D721Med (cell line): ENCODE data around the gene CREG1.

ENCODE experiments used
- DNase-seq: peaks from one replicate; pipeline ENCODE4 v3.0.0; 2011; ENCODE audit warnings: low spot score; ENCODE audit not compliant: insufficient read length
- FAIRE-seq: peaks from 2 replicates; lab custom pipeline; 2011; peaks lifted over from hg19 to GRCh38; lab: Jason Lieb, UNC
- TF ChIP-seq, protein P1 (sequence below): IDR thresholded peaks from 2 replicates; pipeline ENCODE4 v1.5.1; 2012; ENCODE audit warnings: mild to moderate bottlenecking, control low read depth; ENCODE audit not compliant: insufficient read depth; ENCODE audit errors: missing control alignments

The CREG1 gene

DNA sequence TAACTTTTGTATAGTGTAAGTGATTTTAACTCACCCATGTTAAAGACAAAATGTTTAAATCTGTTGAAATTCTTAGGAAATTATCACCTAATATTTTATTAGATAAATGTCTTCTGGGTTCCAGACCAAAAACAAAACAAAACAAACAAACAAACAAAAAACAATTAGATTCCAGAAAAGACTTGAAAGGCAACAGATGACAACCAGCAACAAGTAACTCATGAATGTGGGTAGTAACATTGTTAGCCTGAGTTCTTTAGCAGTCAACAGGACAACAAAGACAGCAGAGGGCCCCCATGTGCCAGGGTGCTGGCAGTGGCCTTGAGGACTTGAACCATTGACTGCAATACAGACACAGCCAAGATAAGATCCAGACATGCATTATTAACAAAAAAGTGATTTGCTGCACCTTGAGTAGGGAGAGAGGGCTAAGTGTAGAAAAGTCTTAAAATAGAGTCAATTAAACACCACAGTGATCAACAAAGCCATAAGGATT, 32.8 kb downstream of the CREG1 start:
- FAIRE-seq (no peak), DNase-seq (no peak)
- TF ChIP-seq, protein P1, sequence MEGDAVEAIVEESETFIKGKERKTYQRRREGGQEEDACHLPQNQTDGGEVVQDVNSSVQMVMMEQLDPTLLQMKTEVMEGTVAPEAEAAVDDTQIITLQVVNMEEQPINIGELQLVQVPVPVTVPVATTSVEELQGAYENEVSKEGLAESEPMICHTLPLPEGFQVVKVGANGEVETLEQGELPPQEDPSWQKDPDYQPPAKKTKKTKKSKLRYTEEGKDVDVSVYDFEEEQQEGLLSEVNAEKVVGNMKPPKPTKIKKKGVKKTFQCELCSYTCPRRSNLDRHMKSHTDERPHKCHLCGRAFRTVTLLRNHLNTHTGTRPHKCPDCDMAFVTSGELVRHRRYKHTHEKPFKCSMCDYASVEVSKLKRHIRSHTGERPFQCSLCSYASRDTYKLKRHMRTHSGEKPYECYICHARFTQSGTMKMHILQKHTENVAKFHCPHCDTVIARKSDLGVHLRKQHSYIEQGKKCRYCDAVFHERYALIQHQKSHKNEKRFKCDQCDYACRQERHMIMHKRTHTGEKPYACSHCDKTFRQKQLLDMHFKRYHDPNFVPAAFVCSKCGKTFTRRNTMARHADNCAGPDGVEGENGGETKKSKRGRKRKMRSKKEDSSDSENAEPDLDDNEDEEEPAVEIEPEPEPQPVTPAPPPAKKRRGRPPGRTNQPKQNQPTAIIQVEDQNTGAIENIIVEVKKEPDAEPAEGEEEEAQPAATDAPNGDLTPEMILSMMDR, result no peak

DNA sequence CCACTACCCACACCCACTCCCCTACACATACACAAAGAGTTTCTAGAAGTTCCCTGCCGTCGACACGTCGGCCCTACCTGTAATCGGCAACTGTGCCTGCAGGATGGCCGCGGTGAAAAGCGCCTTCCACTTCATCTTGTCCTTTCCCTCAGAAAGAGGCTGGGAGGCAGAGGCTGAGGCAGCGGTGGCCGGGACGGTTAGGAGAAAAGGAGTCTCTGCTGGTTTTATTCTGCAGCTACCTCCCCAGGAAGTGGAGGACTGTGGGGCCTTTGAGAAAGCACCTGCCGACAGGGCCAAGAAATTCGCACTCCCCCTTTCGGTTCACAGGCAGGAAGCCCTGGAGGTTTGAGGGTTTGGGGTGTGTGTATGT, 35.2 kb downstream of the CREG1 start, which contains the start of gene CD247:
TSS of gene CD247 (minus strand) at position 199 of the 370 bp plus-strand sequence. CDS start at position 135, 64 bp downstream.
- DNase-seq (no peak), FAIRE-seq (no peak)
- TF ChIP-seq, protein P1, result no peak

DNA sequence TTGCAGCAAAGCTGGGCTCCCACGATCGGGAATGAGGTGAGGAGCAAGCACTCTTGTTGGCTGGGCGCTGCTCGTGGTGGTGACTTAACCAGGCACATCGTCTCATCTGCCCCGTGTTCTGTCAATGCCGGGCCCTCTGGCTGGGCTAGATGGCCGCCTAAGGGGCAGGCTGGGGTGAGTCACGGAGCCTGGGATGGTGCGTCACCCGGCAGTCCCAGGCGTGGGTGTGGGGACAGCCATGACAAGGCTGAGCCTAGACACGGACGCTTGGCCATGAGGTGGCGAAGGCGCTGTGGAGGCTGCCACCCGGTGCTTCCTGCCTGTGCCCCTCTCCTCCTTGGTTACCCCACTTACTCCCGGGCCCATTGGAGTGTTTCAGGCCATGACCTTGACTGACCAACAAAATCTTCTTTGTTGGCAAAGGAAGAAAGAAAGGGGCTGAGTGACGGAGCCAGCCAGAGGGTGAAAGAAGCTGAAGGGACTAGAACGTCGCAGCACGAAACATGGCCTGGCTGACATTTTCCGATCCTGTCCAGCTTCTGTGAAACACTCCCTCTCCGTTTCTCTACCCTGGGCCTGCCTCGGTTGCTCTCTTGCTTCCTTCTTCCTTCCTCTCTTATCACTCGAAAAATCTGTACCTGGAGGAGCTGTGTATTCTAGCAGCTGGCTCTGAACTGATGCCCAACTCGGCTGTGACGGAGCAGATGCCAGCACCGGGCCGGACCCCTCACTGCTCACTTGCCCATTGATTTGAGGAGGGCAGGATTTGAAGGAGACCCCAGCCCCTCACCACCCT, 35.8 kb downstream of the CREG1 start:
- no peak for DNase-seq
- FAIRE-seq, result no peak
- TF ChIP-seq, protein P1, result no peak

DNA sequence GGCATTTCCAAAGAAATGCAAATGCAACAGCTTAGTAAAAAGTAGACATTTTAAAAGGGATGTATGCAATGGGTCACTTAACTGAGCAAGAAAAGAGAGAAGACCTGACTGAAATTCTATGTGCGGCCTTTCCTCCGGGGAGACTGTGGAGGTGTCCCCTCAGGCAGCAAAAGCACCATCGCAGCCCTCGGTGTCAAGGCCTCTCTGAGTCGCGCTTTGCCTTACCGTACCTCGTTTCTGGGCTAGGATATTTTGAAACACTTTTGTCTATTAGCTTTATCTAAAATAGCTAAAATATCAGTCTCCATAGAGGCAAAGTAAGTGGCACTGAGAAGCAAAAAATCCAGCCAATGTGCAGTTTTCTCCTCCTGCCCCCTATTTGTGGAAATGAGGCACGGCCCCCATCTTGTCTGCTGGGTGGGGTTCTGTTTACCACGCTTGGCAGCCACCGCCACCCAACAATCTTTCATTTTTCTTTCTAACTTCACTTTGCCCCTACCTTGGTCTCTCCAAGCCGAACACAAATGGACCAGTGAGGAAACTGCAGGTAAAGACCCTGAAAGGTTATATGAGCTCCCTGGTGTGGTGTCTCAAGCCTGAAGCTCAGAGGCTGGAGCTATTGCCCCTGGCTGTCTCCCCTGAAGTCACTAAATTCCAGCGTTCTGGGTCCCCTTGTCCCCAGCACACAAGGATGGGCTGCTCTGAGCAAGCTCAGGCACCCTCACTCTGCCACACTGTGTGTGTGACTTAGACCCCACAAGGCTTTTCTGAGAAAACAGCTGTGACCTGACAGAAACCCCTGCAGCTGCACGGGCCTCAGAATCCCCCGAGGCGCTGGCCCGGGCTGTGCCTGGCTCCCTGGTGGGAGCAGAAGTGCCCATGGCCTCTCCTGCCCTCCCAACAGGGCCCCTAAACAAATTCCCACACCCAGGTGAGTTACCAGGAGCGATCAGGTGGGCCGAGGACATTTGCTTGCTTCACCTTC, 36.9 kb downstream of the CREG1 start:
- no peak for FAIRE-seq
- TF ChIP-seq, protein P1, result no peak
- no peak for DNase-seq

DNA sequence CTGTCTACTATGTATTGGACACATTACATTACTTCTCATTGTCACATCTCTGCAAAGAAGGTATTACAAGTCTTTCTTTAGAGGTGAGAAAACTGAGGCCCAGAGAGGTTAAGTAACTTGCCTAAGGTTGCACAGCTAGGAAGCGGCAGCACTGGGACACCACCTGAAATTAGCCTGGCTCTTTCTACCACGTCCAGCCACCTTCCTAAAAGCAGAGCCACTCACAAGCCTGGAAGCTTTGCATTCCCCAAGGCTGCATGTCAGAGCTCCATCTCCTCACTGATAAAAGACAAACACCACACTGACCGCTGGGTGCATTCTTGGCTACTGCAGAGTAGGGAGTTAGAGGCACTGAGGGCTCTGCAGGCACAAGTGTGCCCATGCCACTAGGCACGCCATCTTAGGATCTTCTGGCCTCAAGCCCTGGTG, 37.7 kb downstream of the CREG1 start:
- no peak for DNase-seq
- no peak for FAIRE-seq
- TF ChIP-seq, protein P1, result no peak

DNA sequence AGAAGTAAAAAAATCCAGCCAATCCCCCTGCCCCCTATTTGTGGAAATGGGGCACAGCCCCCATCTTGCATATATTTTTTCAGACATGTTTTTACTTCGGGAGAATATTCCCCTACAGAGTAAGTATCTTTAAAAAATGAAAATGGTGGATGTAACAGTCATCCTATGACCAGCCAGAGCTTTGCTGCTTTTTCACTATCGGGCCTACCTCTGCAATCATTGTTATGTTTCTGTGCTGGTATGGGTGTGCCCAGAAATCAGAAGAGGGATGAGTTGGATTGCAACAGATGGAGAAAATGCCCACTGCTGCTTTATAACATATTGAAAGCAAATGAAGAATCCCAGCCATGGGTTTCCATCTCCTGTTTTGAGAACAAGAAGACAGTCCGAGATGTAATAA, 38.1 kb downstream of the CREG1 start:
- FAIRE-seq (no peak), DNase-seq (no peak)
- TF ChIP-seq, protein P1, result no peak
